ENCODE results near the gene FEM1B.

The FEM1B gene

GRCh38 chr15:68330416-68330815 is 52.9 kb downstream of the FEM1B start:
- DNase-seq: no peak

GRCh38 chr15:68330901-68331300 is 53.4 kb downstream of the FEM1B start:
- DNase-seq: no peak

GRCh38 chr15:68332266-68332665 is 54.7 kb downstream of the FEM1B start:
- DNase-seq: no peak

GRCh38 chr15:68333775-68334470 is 56.4 kb downstream of the FEM1B start:
- DNase-seq: no peak

- DNase-seq: no peak
Measured at GRCh38 chr15:68334661-68335124, 57.1 kb downstream of the FEM1B start.

- no peak for DNase-seq
Measured at GRCh38 chr15:68335251-68335650, 57.7 kb downstream of the FEM1B start.

GRCh38 chr15:68335655-68336054 is 58.1 kb downstream of the FEM1B start:
- no peak for DNase-seq

GRCh38 chr15:68336516-68336915 is 59.0 kb downstream of the FEM1B start:
- DNase-seq: no peak

GRCh38 chr15:68337826-68338225 is 60.3 kb downstream of the FEM1B start:
- no peak for DNase-seq

GRCh38 chr15:68339481-68339880 is 61.9 kb downstream of the FEM1B start:
- DNase-seq: no peak

GRCh38 chr15:68340726-68341671 is 63.5 kb downstream of the FEM1B start:
- no peak for DNase-seq

GRCh38 chr15:68341760-68342725 is 64.5 kb downstream of the FEM1B start:
- no peak for DNase-seq

- no peak for DNase-seq
Measured at GRCh38 chr15:68343579-68344225, 66.2 kb downstream of the FEM1B start.

- DNase-seq: no peak
Measured at GRCh38 chr15:68344600-68344999, 67.1 kb downstream of the FEM1B start.
